NT2/D1 (cell line): ENCODE measurements around the gene PHKB.

Experiments
- SUZ12 ChIP-seq: IDR thresholded peaks from 2 replicates; pipeline ENCODE4 v1.6.1; 2011; ENCODE audit not compliant: insufficient read length, insufficient read depth; ENCODE audit errors: extremely low read depth
- YY1 ChIP-seq: IDR thresholded peaks from 2 replicates; pipeline ENCODE4 v1.6.1; 2011; ENCODE audit not compliant: insufficient read length, insufficient read depth
- ZNF274 ChIP-seq: IDR thresholded peaks from 2 replicates; pipeline ENCODE4 v1.6.1; 2011; ENCODE audit warnings: mild to moderate bottlenecking, low read depth, low read length

- TF ChIP-seq ZNF274 (no peak), YY1 (no peak), SUZ12 (no peak)
These were observed 195.9 kb downstream of the PHKB start for GRCh38 chr16:47657032-47657431.
